GM21619 (cell line): ENCODE results near the gene SLC16A8.
"Not testable (repeated sequence)": the region's sequence is repeated elsewhere in the genome, so short reads cannot be mapped to it uniquely, and the experiment has no call there.

ENCODE experiments used
- ATAC-seq: cut with Tn5 transposase; IDR thresholded peaks from one replicate; pipeline ENCODE4 v1.9.1; 2021; ENCODE audit not compliant: unreplicated experiment

Gene SLC16A8

GRCh38 chr22:38051261-38051660 is 32.7 kb downstream of the SLC16A8 start:
- ATAC-seq = no peak

- ATAC-seq = no peak
Measured at GRCh38 chr22:38050720-38051119, 33.3 kb downstream of the SLC16A8 start.

DNA sequence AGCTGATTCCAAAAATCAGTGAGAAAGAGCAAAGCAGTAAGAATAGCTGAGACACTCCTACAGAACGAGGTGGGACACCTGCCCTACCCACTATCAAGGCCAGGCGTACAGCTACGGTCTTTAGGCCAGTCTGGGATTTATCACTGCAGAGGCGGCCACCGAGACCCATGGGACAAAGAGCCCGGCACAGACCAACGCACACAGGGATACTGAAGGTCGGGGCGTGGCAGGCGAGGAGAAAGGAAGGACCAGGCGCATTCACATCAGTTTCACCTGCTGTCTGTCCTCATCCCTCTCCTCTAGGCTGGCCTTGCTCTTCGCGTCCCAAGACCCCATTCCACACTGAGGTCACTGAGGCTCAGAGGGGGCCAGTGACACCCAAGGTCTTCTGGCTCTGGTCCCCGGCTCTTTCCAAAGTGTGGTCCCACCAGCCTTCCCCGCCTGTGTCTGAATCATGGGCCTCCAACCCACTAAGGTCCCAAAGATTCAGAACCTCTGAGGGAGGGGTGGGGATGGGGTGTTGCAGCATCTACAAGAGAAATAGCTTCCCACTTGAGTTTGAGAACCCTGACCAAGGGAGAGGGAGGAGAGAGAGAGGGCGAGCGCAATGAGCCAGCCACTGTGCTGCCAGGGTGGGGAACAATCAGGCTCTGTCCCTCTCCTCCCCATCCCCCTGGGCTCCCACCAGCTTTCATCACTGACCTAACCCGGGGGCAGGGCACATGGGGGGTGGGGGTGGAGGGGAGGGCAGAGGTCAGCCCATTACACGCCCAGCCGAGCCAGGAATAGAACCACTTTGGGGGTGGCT is 34.0 kb downstream of the SLC16A8 start:
- no peak for ATAC-seq

DNA sequence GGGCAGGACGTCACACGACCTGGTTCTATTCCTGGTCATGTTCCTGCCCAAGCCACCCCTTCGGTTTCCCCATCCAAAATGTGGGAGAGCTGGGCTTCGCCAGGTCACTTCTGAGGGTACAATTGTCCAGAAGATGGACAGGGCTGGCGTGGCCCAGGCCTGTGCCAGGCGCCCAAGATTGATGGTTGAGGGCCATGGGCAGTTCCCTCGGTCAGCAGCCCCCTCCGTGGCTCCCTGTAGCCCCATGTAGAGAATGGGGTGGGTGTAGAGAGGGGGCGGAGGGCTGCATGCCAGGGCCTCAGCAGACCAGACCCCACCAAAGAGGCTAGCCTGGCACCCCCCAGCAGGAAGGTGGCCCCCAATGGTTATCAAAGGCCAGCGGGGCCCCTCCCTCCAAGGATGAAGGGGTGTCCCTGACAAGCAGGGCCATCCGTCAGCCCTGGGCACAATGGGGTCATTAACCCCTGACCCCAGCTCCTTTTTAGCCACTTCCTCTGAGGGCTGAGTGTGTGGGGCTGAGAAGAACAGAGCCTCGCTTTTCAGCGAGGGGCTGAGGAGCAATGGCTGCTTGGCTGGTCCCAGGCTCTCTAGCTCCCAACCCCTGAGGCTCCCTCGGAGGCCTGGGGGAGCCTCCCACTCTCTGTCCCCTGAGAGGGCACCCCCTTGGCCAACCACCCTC is 37.8 kb downstream of the SLC16A8 start:
- ATAC-seq = no peak

DNA sequence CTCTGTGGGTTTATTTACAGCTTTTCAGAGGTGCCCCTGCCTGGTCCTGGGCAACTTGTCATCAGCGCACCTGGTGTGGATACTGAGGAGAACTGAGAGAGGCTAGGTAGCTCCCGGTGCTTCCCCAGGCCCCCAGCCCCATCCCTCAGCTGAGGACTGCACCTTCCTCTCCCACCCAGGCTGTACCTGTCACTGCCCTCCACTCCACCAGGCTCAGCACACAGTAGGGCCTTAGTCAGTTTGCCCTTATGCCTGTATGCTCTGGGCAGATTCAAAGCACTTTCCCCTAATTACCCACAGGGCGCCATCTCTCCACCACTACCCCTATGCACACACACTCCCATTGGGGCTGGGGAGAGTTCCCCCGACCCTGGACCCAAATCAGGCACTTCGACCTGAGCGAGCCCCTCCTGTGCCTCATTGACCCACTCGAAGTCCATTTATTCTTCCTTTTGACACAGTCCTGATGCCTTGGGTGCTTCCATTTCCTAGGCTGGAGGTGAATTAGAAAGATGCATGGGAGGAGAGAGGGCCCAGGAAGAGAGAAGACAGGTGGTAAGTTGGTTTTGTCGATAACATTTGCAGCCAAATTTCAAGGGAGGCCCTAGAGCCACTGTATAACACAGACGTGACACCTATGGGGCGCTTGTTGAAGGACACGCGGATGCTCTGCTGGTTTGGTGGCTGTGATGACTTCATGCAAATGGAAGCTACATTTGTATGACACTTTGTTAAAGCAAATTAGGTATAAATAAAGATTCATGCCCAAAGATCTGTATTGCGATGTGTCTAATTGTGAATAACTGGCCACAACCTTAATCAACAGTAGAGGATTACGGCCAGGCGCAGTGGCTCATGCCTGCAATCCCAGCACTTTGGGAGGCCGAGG is 40.6 kb downstream of the SLC16A8 start:
- ATAC-seq = no peak

- ATAC-seq = no peak
Measured at GRCh38 chr22:38042488-38042790, 41.5 kb downstream of the SLC16A8 start.

DNA sequence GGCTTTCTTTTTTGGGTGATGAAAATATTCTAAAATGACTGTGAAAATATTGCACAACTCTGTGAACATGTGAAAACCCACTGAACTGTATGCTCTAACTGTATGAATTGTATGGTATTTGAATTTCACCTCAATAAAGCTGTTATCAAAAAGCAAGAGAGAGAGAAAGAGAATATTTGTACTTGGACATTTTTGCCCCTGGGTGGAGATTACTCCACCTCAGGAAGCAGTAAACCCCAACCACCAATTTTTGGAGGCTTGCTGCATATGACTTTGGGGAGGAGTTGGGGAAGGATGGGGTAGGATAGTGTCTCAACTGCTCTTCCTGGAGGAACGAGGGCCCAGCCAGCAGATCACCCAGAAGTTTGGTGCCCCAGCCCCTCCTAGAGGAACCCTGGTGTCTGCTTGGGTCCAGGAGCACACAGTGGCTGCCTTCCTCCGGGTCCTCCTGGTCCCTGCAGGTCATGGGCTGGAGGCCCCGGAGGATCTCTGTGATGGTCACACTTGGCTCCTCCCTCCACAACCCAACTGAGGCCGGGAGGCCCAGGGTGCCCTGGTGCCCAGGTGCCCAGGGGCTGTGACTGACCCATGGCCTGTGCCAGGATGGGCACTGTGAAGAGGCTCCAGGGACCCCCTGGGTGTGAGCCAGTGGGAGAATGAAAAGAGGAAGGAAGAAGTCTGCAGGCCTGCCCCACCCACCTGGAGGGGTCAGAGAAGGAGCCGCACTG is 42.1 kb downstream of the SLC16A8 start:
- ATAC-seq = no peak

DNA sequence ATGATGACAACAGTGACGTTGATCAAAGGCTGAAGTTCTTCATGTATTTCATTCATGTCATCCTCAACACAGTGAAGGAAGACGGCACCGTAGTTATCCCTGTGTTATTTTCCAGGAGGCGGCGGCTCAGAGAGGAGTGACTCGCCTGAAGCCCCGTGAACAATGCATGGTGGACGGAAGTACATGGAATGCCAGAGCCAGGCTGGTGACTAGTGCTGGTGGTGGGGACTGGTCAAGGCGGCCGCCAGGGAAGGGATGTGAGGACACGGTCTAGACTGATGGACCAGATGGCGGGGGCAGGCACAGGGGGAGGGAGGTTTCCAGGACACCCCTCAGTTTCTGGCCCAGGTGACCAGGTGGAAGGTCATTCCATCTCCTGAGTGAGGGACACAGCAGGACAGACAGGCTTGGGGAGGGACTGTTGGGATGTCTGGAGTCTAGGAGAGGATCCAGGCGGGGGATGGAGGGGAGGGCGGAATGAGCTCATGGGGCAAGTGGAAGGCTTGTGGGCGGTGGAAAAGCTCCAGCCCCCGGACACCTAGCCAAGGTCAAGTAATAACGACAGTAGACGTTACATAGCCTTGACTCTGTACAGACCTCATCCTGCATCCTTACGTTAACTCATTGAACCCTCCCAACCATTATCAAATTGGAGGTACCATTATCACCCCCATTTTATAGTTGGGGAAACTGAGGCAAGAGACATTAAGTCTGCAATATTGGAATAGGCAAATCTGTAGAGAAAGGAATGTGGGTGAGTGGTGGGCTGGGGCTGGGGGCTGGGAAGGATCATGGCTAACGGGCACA is 42.8 kb downstream of the SLC16A8 start:
- no peak for ATAC-seq

DNA sequence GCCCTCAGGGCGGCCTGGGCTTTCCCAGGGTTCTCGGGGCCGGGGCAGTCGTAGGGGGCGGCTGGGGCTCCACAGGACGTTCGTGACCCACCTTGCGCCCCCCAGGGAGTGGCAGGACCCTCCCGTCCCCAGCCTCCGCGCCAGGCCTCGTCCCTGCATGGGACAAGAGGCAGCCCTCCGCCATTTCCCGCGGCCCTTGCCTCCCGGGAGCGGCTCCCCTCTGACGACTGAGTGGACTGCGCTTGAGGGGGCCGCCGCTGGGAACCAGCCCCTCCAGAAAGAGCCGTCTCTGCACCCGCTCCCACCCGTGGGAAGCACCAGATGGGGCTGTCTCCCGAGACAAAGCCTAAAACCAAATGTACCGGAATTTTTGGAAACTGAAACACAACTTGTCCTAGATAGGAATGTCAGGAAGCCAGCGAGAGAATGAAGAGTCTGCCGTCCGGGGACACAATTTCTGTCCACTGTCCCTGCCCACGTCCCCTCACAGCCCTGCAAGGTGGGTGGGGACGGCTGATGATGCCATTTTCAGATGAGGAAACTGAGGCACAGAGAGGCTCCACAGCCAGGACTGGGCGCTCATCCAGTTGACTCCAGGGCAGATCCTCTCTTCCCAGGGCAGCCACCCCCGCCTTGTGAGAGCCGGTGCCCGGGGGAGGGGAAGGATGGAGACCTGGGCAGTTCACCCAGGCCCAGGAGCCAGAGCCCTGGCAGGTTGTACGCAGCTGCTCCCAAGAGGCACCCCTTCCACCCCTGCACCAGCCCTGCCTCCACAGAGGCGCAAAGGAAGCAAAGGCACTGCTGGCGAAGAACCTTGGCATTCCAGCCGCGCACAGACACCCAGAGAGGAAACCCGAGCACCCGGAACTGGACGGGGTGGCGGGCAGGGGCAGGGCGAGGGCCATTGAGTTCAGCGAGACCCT is 44.8 kb downstream of the SLC16A8 start:
- ATAC-seq = no peak

GRCh38 chr22:38038426-38038825 is 45.6 kb downstream of the SLC16A8 start:
- ATAC-seq = no peak

GRCh38 chr22:38037367-38038150 is 46.4 kb downstream of the SLC16A8 start:
- not testable (repeated sequence) for ATAC-seq

DNA sequence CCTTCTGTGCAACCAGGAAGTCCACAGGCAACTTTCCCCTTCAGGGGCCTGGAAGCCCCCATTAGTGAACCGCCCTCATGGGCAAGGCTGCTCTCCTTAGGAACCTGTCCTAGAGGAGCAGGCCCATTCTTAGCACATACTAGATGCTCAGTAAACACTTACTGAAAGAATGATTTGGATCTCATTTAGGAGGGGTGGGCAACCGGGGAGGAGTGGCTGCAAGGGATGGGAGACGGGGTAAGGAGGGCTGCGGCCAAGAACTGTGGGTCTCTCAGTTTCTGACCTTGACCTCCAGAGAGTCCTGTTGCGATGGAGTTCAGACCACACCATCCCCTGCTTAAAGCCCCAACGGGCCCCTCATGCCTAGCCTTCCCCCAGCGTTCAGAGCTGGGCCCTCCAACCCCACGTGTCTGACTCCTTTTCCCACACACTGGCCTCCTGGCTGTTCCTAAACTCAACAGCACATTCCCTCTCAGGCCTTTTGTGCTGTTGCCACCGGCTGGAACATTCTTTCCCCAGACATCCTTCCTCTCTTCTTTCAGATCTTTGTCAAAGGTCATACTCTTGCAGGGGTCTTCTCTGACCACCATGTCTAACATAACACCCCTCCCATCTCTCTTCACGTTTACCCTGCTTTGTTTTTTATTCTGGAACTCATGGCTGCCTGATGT is 47.5 kb downstream of the SLC16A8 start:
- ATAC-seq = no peak

DNA sequence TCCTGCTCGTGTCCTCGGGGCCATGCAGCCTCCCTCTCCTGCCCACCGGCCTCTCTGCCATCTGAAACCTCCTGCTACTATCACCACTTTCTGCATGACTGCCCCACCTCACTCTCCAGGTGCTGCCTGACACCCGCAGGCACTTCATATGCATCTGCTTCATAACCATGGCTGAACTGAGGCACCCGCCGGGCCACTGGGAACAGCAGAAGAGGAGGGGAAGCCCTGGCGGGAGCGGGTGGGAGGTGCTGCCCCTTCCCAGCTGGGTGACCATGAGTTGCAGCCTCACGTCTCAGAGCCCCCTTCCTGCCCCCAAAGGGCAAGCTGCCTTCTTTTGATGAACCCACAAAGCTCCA is 48.5 kb downstream of the SLC16A8 start:
- ATAC-seq = no peak

DNA sequence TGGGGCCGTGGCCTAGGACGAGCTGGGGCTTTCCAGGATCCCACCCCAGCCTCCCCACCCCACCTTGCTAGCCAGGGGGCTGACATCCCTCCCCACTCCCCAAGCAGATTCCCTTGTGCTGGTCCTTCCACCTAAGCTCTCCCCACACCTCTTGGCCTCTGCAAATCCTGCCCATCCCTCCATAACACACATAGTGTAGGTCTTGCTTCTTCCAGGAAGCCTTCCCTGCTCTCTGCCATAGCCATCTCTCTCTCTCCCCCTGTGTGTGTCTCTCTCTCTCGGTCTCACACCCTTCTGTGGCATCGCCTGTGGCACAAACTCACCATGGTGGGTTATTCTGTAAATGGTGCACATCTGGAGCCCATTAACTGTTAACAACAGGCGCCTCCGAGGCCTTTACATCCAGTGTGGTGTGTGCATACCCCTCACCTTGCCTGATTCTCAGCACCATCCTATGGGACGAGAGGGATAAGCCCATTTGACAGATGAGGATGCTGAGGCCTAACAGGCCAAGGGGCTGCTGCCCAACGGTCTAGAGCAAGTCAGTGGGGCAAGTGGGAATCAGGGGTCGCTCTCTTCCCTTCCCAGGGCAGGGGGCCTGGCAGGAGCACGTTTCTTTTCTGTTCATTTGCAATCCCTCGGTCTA is 49.0 kb downstream of the SLC16A8 start:
- ATAC-seq = no peak

- no peak for ATAC-seq
Measured at GRCh38 chr22:38034278-38034882, 49.6 kb downstream of the SLC16A8 start.

DNA sequence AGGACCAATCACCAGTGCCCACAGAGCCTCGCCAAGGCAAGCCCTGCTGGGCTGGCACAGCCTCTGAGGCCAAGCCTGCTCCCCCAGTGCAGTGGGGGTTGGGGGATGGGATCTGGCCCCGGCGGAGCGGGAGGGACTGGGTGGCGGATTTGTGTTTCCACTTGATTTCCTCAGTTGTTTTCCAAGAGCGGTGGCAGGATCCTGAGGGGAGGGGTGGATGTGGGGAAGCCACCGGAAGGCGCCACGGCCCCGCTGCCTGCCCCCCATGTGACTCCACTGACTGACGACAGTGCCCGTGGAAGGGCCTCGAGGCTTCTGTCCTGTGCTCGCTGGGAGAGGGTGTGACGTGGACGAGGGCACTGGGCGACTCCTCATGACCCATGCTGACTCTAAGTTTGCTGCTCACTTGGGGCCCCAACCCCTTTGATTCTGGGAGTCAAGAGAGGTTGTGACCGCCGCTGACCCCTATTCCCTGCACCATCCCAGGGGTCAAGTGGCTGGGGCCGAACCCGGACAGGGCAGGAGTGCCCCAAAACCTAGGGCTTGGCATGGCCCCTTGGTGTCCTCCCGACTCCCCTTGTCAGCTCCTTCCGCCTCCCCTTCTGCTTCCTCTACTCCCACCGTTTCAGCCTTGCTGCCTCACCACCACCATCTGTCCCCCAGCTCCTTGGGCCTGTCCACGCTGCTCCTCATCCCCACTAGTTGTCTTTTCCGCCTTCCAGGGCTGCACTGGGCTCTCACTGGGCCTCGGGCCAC is 50.3 kb downstream of the SLC16A8 start:
- no peak for ATAC-seq
